GM19193 (cell line): ENCODE results near the gene MRPS9.

Experiments used
- POLR2A ChIP-seq: IDR thresholded peaks from 4 replicates; pipeline ENCODE4 v1.6.1; 2011; ENCODE audit not compliant: insufficient read depth, insufficient read length; ENCODE audit errors: extremely low read depth

Gene MRPS9

GRCh38 chr2:105070010-105070865 is 32.4 kb downstream of the MRPS9 start:
- TF ChIP-seq POLR2A: no peak

GRCh38 chr2:105071379-105071778 is 33.5 kb downstream of the MRPS9 start:
- TF ChIP-seq POLR2A: no peak

DNA sequence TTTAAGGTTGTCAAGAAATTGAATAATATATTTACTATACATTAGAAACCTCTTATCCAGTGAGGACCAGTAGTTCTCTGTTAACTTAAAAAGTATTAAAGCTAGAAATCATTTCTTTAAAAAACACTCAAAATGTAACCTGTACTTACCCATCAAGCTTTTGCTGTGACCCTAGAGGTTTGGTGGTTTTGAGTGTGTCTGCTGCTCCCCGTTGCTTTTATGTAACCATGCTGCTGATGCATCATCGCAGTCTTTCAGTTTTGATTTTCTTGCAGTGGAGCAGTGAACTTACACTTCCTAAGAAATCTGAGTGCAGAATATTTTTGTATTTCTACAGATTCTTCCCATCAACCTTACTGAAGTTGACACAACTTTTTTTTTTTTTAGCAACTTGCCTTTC is 34.2 kb downstream of the MRPS9 start:
- no peak for TF ChIP-seq POLR2A

DNA sequence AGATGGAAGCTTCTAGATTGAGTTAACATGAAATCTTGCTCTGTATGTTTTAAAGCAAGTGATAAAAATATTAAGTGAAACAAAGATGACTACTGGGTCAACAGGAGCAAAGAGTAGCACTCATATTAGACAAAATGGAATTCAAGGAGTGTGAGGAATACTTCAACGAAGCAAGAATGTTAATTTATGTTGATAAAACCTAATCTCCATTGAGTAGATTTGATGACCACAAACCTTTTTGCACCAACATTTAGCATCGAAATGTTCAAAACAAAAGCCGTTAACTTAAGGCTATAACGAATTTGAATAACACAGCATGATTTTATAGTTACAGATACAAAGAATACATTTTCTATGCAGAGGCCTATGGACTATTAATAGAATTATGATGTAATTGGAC is 35.7 kb downstream of the MRPS9 start:
- TF ChIP-seq POLR2A: no peak

DNA sequence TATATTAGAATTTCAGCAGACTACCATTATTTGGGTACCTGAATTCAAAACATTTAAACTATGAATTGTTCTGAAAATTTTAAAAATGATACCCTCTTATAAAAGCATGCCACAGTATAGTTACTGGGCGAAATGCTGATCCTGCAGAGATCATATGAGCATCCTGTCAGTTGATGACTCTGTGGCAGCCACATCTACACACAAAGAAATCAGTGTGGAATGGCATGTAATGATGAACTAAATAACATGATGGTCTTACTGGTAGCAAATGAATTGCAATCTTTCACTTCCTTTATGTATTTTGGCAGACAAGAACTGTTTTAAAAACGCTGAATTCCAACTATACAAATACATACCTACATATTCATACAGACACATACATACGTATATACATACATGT is 38.3 kb downstream of the MRPS9 start:
- no peak for TF ChIP-seq POLR2A

- no peak for TF ChIP-seq POLR2A
Observed at GRCh38 chr2:105078906-105079495, 41.1 kb downstream of the MRPS9 start.

DNA sequence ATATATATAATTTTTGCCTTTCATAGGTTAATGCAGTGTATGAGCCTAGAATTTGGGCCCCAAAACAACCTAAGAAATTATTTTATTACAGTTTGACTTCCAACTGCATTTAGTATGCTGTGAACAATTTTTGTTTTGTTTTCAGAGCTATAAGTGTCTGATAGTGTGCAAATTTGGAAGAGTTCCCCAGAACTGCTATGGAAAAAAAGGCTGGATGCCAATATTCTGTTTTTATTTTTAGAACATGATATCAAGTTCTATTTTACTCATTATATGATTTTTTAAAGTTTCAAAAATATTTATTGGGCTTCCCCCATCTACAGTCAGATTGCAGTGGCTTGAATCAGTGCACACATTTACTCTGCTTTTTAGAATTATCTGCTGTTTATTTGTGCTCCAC is 42.6 kb downstream of the MRPS9 start:
- TF ChIP-seq POLR2A: no peak

DNA sequence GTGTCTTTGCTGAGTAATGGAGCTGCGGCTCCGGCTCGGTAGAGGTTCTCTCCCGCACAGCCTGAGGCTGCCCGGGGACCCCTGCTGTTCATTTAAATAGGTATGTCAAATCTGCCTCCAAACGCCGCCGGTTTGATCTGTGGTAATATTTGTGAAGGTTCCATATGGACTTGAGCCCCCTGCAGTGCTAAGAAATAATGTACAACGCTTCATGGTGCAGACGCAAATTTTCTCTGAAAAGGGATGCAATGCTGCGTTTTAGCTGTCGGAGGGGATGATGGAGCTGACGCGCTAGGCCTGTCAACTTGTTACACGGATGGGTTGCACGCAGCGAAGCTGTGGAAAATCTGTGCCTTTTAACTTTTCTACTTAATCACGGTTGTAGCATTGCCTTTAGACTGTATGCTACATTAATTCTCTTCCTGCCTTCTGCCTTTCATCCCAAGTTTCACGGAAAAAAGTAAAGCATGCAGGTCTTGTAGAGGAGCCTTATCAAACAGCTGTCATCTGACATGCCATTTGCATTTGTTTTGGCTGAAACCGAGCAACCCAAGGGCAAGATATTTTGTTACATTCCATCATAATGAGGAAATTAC is 43.2 kb downstream of the MRPS9 start:
- TF ChIP-seq POLR2A: no peak

GRCh38 chr2:105082107-105082506 is 44.2 kb downstream of the MRPS9 start:
- TF ChIP-seq POLR2A: no peak

DNA sequence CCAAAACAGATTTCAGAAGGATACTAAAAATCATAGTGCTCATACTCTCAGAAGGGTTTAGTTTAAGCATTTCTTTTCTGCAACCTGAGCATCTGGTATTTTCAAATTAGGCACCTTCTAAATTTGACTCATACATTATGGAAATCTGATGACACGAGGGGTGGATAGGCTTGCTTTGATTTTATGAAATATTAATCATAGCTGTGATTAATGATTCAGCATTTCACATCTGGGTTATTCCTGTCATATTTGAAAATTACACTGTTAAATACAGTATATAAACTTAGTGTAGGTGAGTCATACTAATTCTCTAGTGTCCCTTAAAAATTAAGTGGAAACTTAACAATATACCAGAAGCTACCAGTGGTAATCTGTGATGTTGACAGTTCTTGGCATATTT is 47.7 kb downstream of the MRPS9 start:
- TF ChIP-seq POLR2A: no peak

DNA sequence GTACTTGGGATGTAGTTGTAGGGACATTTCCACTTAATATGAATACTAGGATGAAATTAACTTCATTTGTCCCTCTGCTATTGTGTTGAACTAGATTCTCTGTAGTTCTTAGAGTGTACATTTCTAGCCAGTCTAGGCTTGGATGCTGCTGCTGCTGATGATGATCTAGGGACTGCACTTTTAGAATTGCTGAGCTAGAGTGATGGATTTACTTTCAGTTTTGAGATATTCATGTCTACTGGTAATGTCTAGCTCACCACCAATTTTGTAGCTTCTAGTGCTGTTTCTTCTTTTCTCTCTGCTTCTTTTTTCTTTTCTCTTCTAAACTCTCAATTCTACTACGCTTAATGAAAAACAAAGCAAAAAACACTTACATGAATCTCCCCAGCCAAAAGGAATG is 49.4 kb downstream of the MRPS9 start:
- no peak for TF ChIP-seq POLR2A

DNA sequence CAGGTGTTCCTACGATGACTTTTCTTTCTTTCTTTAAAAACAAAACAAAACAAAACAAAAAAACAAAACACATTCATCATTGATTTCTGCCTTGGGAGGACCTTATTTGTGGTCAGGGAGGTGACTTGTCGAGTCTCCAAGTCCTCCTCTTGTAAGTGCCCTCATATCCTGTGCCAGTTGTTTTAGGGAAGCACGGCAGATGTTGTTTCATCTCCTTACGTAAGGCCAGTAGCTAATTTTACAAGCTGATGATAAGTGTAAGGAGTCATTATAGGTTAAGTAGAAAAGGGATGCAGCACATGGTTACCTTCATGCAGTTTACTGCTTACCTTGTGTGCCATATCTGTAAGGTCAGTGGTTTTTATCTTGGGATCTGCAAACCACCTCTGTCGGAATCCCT is 52.2 kb downstream of the MRPS9 start:
- TF ChIP-seq POLR2A: no peak

DNA sequence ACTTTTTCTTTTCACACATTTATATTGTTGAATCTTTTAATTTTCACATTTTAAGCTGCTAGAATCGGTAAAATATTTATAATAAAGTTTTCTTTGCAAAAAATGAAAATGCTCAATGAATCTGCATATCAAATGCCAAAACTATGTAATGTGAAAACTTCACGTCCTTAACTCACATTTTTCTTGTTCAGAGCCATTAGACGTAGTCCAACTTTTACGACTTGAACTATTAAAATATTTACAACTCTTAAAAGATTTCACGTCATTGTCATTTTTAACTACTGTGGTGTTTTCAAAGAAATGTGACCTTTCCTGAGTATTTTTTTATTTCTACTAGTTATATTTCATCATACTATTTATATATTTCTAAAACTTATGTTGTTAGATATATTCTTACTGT is 54.9 kb downstream of the MRPS9 start:
- TF ChIP-seq POLR2A: no peak

DNA sequence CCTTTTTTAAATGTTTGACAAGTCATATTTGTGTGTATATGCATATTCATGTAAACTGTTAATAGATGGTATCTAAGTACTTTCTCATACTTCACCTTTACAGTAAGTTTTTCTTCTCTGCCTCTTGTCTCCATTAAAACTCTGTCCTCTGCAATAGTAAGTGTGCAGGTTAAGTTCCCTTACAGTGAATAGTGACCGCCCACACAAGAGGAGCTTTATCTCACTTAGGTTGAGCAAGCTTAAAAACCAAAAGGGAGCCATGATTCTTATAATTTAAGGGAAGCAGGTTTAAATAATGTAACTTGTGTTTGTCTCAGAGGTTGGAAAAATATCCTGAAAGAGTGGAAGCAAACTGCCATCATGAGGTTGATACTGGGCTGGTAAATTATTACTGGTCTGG is 61.3 kb downstream of the MRPS9 start:
- TF ChIP-seq POLR2A: no peak

- TF ChIP-seq POLR2A: no peak
Observed at GRCh38 chr2:105100046-105100840, 62.4 kb downstream of the MRPS9 start.
